Heart left ventricle (tissue), 16 donors: ENCODE results near the gene SLC26A1. TPM values are rescaled to one million over a fixed set of nuclear protein-coding genes. Genes with fewer than 3 reads are reported as not detected.
A peak's percentile ranks its signal among the peaks of the same experiment; 100 is the strongest.

Experiments
- ATAC-seq, 4 donors: fragments of 200-7000 bp; cut with Tn5 transposase; one replicate each; pipeline ENCODE4 v1.9.1; 2020 to 2022; ENCODE audit warnings: moderate library complexity in 4 of 4, mild to moderate bottlenecking in 3 of 4, moderate number of reproducible peaks in 1 of 4
- DNase-seq, 5 donors: peaks; one replicate each; pipeline ENCODE4 v3.0.0-alpha.2; 2020
- H3K27ac ChIP-seq, 12 donors: fragments of 200-600 bp; sonication (generic) in 4 of 12; one replicate each; pipeline versions ENCODE4 v1.5.0 to v1.8.0; 2016 to 2022; ENCODE audit warnings: mild to moderate bottlenecking in 2 of 12
- H3K27me3 ChIP-seq, 9 donors: fragments of 200-600 bp; sonication (generic) in 2 of 9; one replicate each; pipeline versions ENCODE4 v1.5.1 to v1.8.0; 2016 to 2022; ENCODE audit warnings: mild to moderate bottlenecking in 3 of 9
- H3K36me3 ChIP-seq, 9 donors: fragments of 200-600 bp; sonication (generic) in 2 of 9; one replicate each; pipeline versions ENCODE4 v1.5.0 to v1.8.0; 2018 to 2022; ENCODE audit warnings: mild to moderate bottlenecking in 2 of 9
- H3K4me1 ChIP-seq, 12 donors: fragments of 200-600 bp; sonication (generic) in 4 of 12; one replicate each; pipeline versions ENCODE4 v1.5.0 to v1.8.0; 2016 to 2022; ENCODE audit warnings: mild to moderate bottlenecking in 3 of 12
- H3K4me3 ChIP-seq, 12 donors: fragments of 200-600 bp; sonication (generic) in 4 of 12; one replicate each; pipeline versions ENCODE4 v1.5.0 to v1.8.0; 2017 to 2022; ENCODE audit warnings: mild to moderate bottlenecking in 9 of 12, moderate library complexity in 4 of 12
- H3K9me3 ChIP-seq, 12 donors: fragments of 200-600 bp; sonication (generic) in 4 of 12; one replicate each; pipeline versions ENCODE4 v1.5.0 to v1.8.0; 2016 to 2022; ENCODE audit warnings: mild to moderate bottlenecking in 1 of 12
- POLR2A ChIP-seq, 2 donors: fragments of 450-650 bp; IDR thresholded peaks; one replicate each; pipeline ENCODE4 v1.6.1; 2017; ENCODE audit warnings: antibody characterized with exemption in 2 of 2, mild to moderate bottlenecking in 2 of 2, moderate library complexity in 2 of 2
- WGBS, 4 donors: extraction: QIAGEN DNeasy Blood & Tissue Kit in 2 of 4; methylation state at CpG; one replicate each; pipeline versions ENCODE4 v1.1.5 to v1.1.7; 2013 to 2018; 5-methylcytosine and 5-hydroxymethylcytosine counted together
- intact Hi-C, 10 donors: fragments of 100-400 bp; cut with DNase I; formaldehyde crosslinking; loops; one replicate each; pipeline versions ENCODE4 v1.11.1 to v1.14.2; 2022
- polyA plus RNA-seq, 2 donors: library from polyadenylated mRNA; stranded (reverse); fragments of 200-250 nt; gene quantifications; one replicate each; pipeline ENCODE4 v1.2.3, GENCODE V29; 2013
- total RNA-seq, 9 donors: library from RNA; depleted of rRNA in 2 of 9; stranded (reverse); fragments of >200 nt in 2 of 9; fragmentation: NEBNext Ultra II Directional in 3 of 9; extraction: Animal tissue kit (Norgen Biotek cat#: 25700) in 3 of 9; gene quantifications; one replicate each; pipeline versions ENCODE4 v1.1.0 to v1.2.4, GENCODE V29; 2016 to 2023
- TF ChIP-seq, protein P1 (sequence below), 12 donors: fragments of 200-600 bp; sonication (generic) in 4 of 12; IDR thresholded peaks; one replicate each; pipeline versions ENCODE4 v1.5.0 to v1.8.0; 2018 to 2022; ENCODE audit warnings: antibody characterized with exemption in 12 of 12, mild to moderate bottlenecking in 5 of 12
- donor health status: ischemic (EF 13 %, LVEDD 7.1; RV severe dilation, severe dysfunction).
- donor health status: healthy with polysubstance abuse.
- donor health status: DM: no; HTN: yes; CAD: no.
- donor health status: DM: no; HTN: no; CAD: no.
- donor health status: ischemic (EF 25% LVEDD 6.9; RV normal size, moderate dysfunction).
- donor health status: ischemic (EF 25% LVEDD 5.7; RV mildly dilated, moderate dysfunction).
- donor health status: healthy.
- donor health status: DM: yes; HTN: yes; CAD: no.
- donor health status: ischemic (EF 35%, LVEDD 5.7; RV mildly dilated, moderate dysfunction).
- donor health status: nonischemic (EF 11% LVEDD 7.7; RV severe dilation, severe dysfunction).
- donor health status: DM: yes; HTN: yes; CAD: no.
- donor health status: PGD.
- donor health status: ischemic (EF 29% LVEDD 5.4; RV normal size, mild dysfunction).
- donor health status: nonischemic (EF 23%, LVEDD 6.1; RV moderate dilation, normal function).

SLC26A1 gene
- total and polyA plus RNA-seq, 11 donors, result 0.03 to 0.27 (median 0.25) TPM; not detected in 5

DNA sequence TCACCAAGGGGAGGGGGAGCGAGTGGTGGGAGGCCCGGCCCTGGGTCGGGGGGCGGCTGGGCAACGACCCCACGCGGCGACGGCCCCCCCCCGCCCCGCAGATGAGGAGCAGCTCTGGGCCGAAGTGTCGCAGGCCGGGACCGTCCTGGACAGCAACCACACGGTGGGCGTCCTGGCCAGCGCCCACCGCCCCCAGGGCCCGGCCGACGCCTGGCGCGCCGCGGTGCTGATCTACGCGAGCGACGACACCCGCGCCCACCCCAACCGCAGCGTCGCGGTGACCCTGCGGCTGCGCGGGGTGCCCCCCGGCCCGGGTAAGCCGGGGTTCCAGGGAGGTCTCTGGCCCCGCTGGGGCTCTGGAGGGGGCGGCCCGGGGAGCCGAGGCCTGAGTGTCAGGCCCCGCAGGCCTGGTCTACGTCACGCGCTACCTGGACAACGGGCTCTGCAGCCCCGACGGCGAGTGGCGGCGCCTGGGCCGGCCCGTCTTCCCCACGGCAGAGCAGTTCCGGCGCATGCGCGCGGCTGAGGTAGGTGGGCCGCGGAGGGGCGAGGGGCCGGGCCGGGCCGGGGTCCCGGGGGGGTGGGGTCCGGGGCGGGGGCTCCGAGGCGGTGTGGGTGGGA is 9.5 kb upstream of the SLC26A1 start:
- Histone ChIP-seq H3K27me3 (peaks cover 36 to 83% (median 56%) of the 10 kb centered on the region in 9 donors), H3K36me3 (no peaks in the 10 kb centered on the region), H3K4me1 (peaks cover 0 to 38% (median 10%) of the 10 kb centered on the region in 12 donors), H3K4me3 (peak overlapping the region in 2 of 12 donors; percentile 6 to 20), H3K9me3 (no peaks in the 10 kb centered on the region), H3K27ac (no peak overlapping the region)
- ATAC-seq (no peak), DNase-seq (no peak)
- 2 to 3% (median 2%) methylated on average over 54 to 75 of the region's 75 CpGs; no CpG with 5 or more reads in 1 of the 4 donors for WGBS, 4 donors
- TF ChIP-seq, protein P1, sequence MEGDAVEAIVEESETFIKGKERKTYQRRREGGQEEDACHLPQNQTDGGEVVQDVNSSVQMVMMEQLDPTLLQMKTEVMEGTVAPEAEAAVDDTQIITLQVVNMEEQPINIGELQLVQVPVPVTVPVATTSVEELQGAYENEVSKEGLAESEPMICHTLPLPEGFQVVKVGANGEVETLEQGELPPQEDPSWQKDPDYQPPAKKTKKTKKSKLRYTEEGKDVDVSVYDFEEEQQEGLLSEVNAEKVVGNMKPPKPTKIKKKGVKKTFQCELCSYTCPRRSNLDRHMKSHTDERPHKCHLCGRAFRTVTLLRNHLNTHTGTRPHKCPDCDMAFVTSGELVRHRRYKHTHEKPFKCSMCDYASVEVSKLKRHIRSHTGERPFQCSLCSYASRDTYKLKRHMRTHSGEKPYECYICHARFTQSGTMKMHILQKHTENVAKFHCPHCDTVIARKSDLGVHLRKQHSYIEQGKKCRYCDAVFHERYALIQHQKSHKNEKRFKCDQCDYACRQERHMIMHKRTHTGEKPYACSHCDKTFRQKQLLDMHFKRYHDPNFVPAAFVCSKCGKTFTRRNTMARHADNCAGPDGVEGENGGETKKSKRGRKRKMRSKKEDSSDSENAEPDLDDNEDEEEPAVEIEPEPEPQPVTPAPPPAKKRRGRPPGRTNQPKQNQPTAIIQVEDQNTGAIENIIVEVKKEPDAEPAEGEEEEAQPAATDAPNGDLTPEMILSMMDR (IDR thresholded peaks at IDR 0.05), result no peak
- TF ChIP-seq POLR2A (IDR thresholded peaks at IDR 0.05), result no peak
- intact Hi-C loops, result no loop called here

DNA sequence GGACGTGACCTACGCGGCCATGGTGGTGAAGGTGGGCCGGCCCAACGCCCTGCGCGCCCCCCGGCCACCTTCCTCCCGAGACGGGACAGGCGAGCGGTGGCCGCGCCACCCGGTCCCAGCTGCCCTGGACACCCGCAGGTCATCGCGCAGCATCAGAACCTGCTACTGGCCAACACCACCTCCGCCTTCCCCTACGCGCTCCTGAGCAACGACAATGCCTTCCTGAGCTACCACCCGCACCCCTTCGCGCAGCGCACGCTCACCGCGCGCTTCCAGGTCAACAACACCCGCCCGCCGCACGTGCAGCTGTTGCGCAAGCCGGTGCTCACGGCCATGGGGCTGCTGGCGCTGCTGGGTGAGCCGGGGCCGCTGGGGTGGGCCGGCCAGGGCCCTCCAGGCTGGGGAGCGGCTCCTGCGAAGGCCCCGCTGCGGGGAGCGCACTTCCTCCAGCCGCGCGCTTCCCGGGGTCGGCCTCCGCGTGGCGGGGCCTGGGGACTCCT is 9.0 kb upstream of the SLC26A1 start:
- H3K4me1 ChIP-seq, result peaks cover 0 to 44% (median 14%) of the 10 kb centered on the region in 12 donors
- WGBS, 4 donors, result 1 to 4% (median 2%) methylated on average over 18 to 54 of the region's 54 CpGs
- no peaks in the 10 kb centered on the region for H3K9me3 ChIP-seq
- TF ChIP-seq, protein P1 (IDR thresholded peaks at IDR 0.05), result no peak
- no peak for TF ChIP-seq POLR2A (IDR thresholded peaks at IDR 0.05)
- DNase-seq (peak in 1 of 5 donors; percentile 51), ATAC-seq (peak in 1 of 4 donors; percentile 7)
- H3K27me3 ChIP-seq, result peaks cover 39 to 86% (median 61%) of the 10 kb centered on the region in 9 donors
- H3K4me3 ChIP-seq, result peak overlapping the region in 4 of 12 donors; percentile 5 to 20 (median 7)
- no peaks in the 10 kb centered on the region for H3K36me3 ChIP-seq
- intact Hi-C loops, result no loop called here
- no peak overlapping the region for H3K27ac ChIP-seq

DNA sequence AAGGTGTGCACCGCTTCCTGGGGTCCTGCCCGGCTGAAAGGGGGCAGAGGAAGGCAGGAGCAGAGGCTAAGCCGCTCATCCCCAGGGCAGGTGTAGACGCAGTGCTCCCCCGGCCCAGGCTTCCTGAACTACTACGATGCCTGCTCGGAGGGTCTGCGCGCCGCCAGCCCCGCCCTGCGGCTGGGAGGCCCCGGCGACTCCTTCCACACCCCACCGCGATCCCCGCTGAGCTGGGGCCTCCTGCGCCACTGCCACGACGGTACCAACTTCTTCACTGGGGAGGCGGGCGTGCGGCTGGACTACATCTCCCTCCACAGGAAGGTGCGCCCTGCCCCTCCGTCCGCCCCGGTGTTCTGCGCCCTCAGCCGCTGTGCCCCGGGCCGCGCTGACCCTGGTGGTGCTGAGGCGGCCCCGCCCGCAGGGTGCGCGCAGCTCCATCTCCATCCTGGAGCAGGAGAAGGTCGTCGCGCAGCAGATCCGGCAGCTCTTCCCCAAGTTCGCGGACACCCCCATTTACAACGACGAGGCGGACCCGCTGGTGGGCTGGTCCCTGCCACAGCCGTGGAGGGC is 8.4 kb upstream of the SLC26A1 start:
- Histone ChIP-seq H3K36me3 (no peaks in the 10 kb centered on the region), H3K9me3 (no peaks in the 10 kb centered on the region), H3K4me3 (peak overlapping the region in 1 of 12 donors; percentile 6), H3K27me3 (peaks cover 42 to 86% (median 64%) of the 10 kb centered on the region in 9 donors), H3K4me1 (peaks cover 0 to 49% (median 17%) of the 10 kb centered on the region in 12 donors), H3K27ac (no peak overlapping the region)
- TF ChIP-seq POLR2A (IDR thresholded peaks at IDR 0.05), result no peak
- TF ChIP-seq, protein P1 (IDR thresholded peaks at IDR 0.05), result no peak
- 17 to 42% (median 20%) methylated on average over 17 to 48 of the region's 48 CpGs for WGBS, 4 donors
- intact Hi-C loops, result no loop called here
- DNase-seq (no peak), ATAC-seq (no peak)

DNA sequence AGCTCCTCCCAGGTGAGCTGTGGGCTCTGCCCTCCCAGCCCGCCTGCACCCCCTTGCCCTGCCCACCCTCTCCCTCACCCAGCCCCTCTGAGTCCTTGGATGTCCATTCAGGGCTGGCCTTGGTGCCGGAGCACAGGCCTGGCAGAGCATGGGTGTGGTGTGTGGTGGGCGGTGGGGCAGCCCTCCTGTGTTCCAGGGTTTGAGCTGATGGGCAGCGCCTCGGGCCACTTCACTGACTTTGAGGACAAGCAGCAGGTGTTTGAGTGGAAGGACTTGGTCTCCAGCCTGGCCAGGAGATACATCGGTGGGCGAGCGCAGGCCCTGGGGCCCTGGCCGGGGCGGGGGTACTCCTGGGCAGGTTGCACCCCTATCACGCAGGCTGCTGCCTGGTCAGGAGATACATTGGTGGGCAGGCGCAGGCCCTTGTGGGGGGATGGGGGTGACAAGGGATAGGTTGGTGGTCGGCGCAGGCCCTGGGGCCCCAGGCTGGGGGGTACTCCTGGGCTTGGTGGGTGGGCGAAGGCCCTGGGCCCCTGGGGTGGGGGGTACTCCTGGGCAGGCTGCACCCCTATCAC is 7.6 kb upstream of the SLC26A1 start:
- no peak overlapping the region for H3K4me3 ChIP-seq
- TF ChIP-seq POLR2A (IDR thresholded peaks at IDR 0.05), result no peak
- TF ChIP-seq, protein P1 (IDR thresholded peaks at IDR 0.05), result no peak
- WGBS, 4 donors, result 88 to 93% (median 91%) methylated on average over 1 to 15 of the region's 15 CpGs
- no peak for DNase-seq
- peaks cover 0 to 49% (median 17%) of the 10 kb centered on the region in 12 donors for H3K4me1 ChIP-seq
- ATAC-seq, result no peak
- intact Hi-C loops, result no loop called here
- H3K27ac ChIP-seq, result no peak overlapping the region
- no peaks in the 10 kb centered on the region for H3K36me3 ChIP-seq
- H3K27me3 ChIP-seq, result peaks cover 42 to 86% (median 61%) of the 10 kb centered on the region in 9 donors
- no peaks in the 10 kb centered on the region for H3K9me3 ChIP-seq
